Measurements from ENCODE around the gene ADCY7. TPM values are rescaled to one million over a fixed set of nuclear protein-coding genes. Genes with fewer than 3 reads are reported as not detected.

Gene ADCY7
- total and polyA plus RNA-seq, 2 experiments from 2014 or later = 9.3 to 28.8 TPM

- peaks cover 9% of the 10 kb centered on the region for H3K4me1 ChIP-seq (ENCODE audit: low read depth)
- TF ChIP-seq CTCF (IDR thresholded peaks at IDR 0.05; ENCODE audit: low read depth, low read length) = no peak
These were observed 10.6 kb downstream of the ADCY7 start for GRCh38 chr16:50276801-50277555.

GRCh38 chr16:50278251-50278650, 11.9 kb downstream of the ADCY7 start:
- TF ChIP-seq CTCF (IDR thresholded peaks at IDR 0.05; ENCODE audit: low read depth, low read length) = no peak
- no peaks in the 10 kb centered on the region for H3K36me3 ChIP-seq
- H3K4me1 ChIP-seq (ENCODE audit: low read depth) = no peaks in the 10 kb centered on the region
- no peak overlapping the region for H3K27ac ChIP-seq
- H3K4me3 ChIP-seq = no peak overlapping the region
- DNase-seq (ENCODE audit: low read depth in 1 of 2, low spot score in 1 of 2) = no peak
- no peaks in the 10 kb centered on the region for H3K27me3 ChIP-seq
- H3K9me3 ChIP-seq (ENCODE audit: low read depth) = no peaks in the 10 kb centered on the region

More at GRCh38 chr16:50276801-50277555, 10.6 kb downstream of the ADCY7 start:
- Histone ChIP-seq H3K9me3 (ENCODE audit: low read depth) (no peaks in the 10 kb centered on the region), H3K4me3 (no peak overlapping the region), H3K27ac (no peak overlapping the region), H3K27me3 (no peaks in the 10 kb centered on the region), H3K36me3 (no peaks in the 10 kb centered on the region)
- DNase-seq (ENCODE audit: low read depth in 1 of 2, low spot score in 1 of 2) = no peak

GRCh38 chr16:50279504-50279865, 13.1 kb downstream of the ADCY7 start:
- no peaks in the 10 kb centered on the region for H3K9me3 ChIP-seq (ENCODE audit: low read depth)
- H3K27me3 ChIP-seq = no peaks in the 10 kb centered on the region
- H3K4me3 ChIP-seq = no peak overlapping the region
- no peak overlapping the region for H3K27ac ChIP-seq
- TF ChIP-seq CTCF (IDR thresholded peaks at IDR 0.05; ENCODE audit: low read depth, low read length) = no peak
- H3K4me1 ChIP-seq (ENCODE audit: low read depth) = no peaks in the 10 kb centered on the region
- no peak for DNase-seq (ENCODE audit: low read depth in 1 of 2, low spot score in 1 of 2)
- H3K36me3 ChIP-seq = no peaks in the 10 kb centered on the region

GRCh38 chr16:50280932-50281331, 14.6 kb downstream of the ADCY7 start:
- Histone ChIP-seq H3K9me3 (ENCODE audit: low read depth) (no peaks in the 10 kb centered on the region), H3K4me1 (ENCODE audit: low read depth) (no peaks in the 10 kb centered on the region), H3K27ac (no peak overlapping the region), H3K36me3 (no peaks in the 10 kb centered on the region), H3K4me3 (no peak overlapping the region), H3K27me3 (no peaks in the 10 kb centered on the region)
- no peak for TF ChIP-seq CTCF (IDR thresholded peaks at IDR 0.05; ENCODE audit: low read depth, low read length)
- no peak for DNase-seq (ENCODE audit: low read depth in 1 of 2, low spot score in 1 of 2)

- DNase-seq (ENCODE audit: low read depth in 1 of 2, low spot score in 1 of 2) = no peak
- H3K36me3 ChIP-seq = no peaks in the 10 kb centered on the region
- no peaks in the 10 kb centered on the region for H3K9me3 ChIP-seq (ENCODE audit: low read depth)
- no peak overlapping the region for H3K4me3 ChIP-seq
- H3K4me1 ChIP-seq (ENCODE audit: low read depth) = no peaks in the 10 kb centered on the region
- TF ChIP-seq CTCF (IDR thresholded peaks at IDR 0.05; ENCODE audit: low read depth, low read length) = no peak
- H3K27ac ChIP-seq = no peak overlapping the region
- H3K27me3 ChIP-seq = no peaks in the 10 kb centered on the region
These were observed 15.1 kb downstream of the ADCY7 start for GRCh38 chr16:50281391-50282009.

All from cardiac muscle cell (in vitro differentiated cells and primary cell).